Activated CD4-positive, alpha-beta T cell treated with anti-CD3 and anti-CD28 coated beads, Interleukin-2, amount 10 ng/mL, durations not matched to agents 24 days and 14 days (primary cell): ENCODE results near the gene PTPN3. TPM values are rescaled to one million over a fixed set of nuclear protein-coding genes. Genes with fewer than 3 reads are reported as not detected.

ENCODE experiments used
- DNase-seq: peaks from one replicate; pipeline ENCODE4 v3.0.0; 2022
- H3K27ac Mint-ChIP-seq: one replicate; pipeline ENCODE4 v1.8.0; 2022; ENCODE audit warnings: mild to moderate bottlenecking, mixed read lengths
- H3K27me3 Mint-ChIP-seq: one replicate; pipeline ENCODE4 v1.8.0; 2022; ENCODE audit warnings: mixed read lengths
- H3K36me3 Mint-ChIP-seq: one replicate; pipeline ENCODE4 v1.8.0; 2022; ENCODE audit warnings: low read depth, mild to moderate bottlenecking, mixed read lengths
- H3K4me1 Mint-ChIP-seq: one replicate; pipeline ENCODE4 v1.8.0; 2021; ENCODE audit warnings: mixed read lengths
- H3K4me3 Mint-ChIP-seq: one replicate; pipeline ENCODE4 v1.8.0; 2022; ENCODE audit warnings: mild to moderate bottlenecking, moderate library complexity, mixed read lengths
- H3K9me3 Mint-ChIP-seq: one replicate; pipeline ENCODE4 v1.8.0; 2021; ENCODE audit warnings: mixed read lengths
- intact Hi-C: fragments of 100-400 bp; cut with micrococcal nuclease; formaldehyde crosslinking; loops from one replicate; pipeline ENCODE4 v1.15.1; 2023
- total RNA-seq: library from RNA; stranded (reverse); gene quantifications from 2 replicates; pipeline ENCODE4 v1.2.3, GENCODE V29; 2022

PTPN3 gene
- total RNA-seq, 1 donor from 2014 or later, result 3.6 TPM

DNA sequence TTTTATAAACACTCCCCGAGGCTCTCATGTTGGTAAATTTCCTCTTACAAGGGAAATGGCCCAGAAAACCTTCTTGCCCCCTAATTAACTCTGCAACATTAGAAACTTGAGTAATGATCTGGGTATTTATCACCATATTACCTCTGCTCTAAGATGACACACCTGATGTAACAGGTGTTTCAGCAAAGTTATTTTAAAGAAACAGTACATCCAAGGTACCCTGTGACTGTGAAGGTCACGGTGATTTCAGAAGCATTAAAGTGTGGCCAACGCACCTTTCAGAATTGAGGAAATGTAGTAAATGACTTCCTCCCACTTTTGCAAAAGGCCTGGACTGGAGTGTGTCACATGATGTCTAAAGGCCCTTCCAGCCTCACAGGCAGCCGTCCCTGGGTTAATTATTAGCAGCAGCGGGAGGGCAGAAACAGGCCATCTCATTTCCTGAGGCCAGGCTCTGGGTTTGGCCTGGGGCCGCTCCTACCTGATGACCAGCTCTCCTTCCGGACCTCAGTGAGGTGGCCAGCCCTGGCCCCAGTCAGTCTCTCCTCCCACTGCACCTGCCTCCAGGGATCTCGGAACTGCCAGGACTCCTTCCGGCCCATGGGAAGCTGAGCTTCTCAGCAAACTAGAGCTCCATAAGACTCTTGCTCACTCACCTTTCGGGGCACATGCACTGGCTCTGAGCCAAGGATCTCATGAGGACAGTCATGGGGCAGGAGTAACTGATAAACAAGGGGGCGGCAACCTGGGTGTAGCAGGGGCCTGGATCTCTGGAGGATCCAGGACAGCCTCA is 20.7 kb downstream of the PTPN3 start:
- intact Hi-C loops, result no loop called here
- H3K36me3 Mint-ChIP-seq, result no peaks in the 10 kb centered on the region
- peaks cover 35% of the 10 kb centered on the region for H3K4me1 Mint-ChIP-seq
- H3K9me3 Mint-ChIP-seq, result no peaks in the 10 kb centered on the region
- H3K4me3 Mint-ChIP-seq, result no peak overlapping the region
- H3K27me3 Mint-ChIP-seq, result peaks cover 10% of the 10 kb centered on the region
- DNase-seq, result no peak
- peak overlapping the region; percentile 43 for H3K27ac Mint-ChIP-seq

DNA sequence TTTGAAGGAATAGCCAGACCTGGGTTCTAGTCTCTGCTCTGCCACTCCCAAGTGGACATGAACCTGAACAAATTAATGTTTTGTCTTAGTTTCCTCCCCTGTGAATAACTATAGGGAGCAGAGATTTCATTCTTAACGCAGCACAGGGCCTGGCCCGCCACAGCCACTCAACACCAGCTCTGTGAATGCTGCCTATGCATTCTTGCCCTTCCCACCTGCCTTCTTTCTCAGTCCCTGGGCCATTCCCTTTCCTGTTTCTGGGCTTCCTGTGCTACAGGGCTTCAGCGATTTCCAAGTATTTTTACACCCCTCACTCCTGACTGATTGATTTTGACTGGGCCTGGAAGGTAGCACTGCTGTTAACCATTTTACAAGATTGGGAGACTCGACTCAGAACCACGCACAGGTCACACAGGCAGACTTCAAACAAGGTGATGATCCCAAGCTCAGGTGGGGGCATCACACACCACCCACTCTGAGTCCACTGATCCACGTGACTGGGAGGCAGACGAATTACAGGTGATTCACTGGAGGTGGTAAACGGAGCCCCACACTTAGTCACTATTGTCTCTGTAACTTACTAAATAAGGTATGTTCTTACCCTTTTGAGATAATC is 21.4 kb downstream of the PTPN3 start:
- no peak for DNase-seq
- peaks cover 34% of the 10 kb centered on the region for H3K4me1 Mint-ChIP-seq
- peak overlapping the region; percentile 39 for H3K27ac Mint-ChIP-seq
- no peak overlapping the region for H3K4me3 Mint-ChIP-seq
- H3K27me3 Mint-ChIP-seq, result peaks cover 12% of the 10 kb centered on the region
- H3K9me3 Mint-ChIP-seq, result no peaks in the 10 kb centered on the region
- intact Hi-C loops, result no loop called here
- no peaks in the 10 kb centered on the region for H3K36me3 Mint-ChIP-seq

DNA sequence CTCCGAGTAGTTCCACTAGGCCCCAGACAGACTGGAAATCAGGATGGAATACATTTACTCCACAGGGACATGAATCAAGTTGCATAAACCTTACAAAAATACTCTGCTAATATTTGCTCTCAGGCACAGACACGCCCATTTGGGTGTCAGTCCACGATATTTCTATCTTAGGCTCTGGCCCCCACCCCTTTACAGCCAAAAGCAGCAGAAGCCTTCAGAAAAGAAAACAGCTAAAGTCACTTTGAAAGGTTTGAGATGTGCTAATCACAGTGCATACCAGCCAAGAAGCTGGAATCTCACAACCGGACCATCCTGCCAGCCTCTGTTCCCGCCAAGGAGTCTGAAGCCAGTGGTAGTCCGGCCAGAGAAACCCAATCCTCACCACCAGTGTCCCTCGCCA is 22.6 kb downstream of the PTPN3 start:
- intact Hi-C loops, result no loop called here
- peaks cover 18% of the 10 kb centered on the region for H3K27me3 Mint-ChIP-seq

GRCh38 chr9:109474944-109475343 is 23.2 kb downstream of the PTPN3 start:
- Mint-ChIP-seq H3K27me3 (peaks cover 18% of the 10 kb centered on the region), H3K9me3 (no peaks in the 10 kb centered on the region), H3K4me3 (no peak overlapping the region), H3K27ac (no peak overlapping the region), H3K36me3 (no peaks in the 10 kb centered on the region), H3K4me1 (peaks cover 25% of the 10 kb centered on the region)
- DNase-seq, result no peak
- intact Hi-C loops, result no loop called here

More for the DNA sequence above, 22.6 kb downstream of the PTPN3 start:
- H3K36me3 Mint-ChIP-seq, result no peaks in the 10 kb centered on the region
- H3K9me3 Mint-ChIP-seq, result no peaks in the 10 kb centered on the region
- no peak overlapping the region for H3K4me3 Mint-ChIP-seq
- peaks cover 27% of the 10 kb centered on the region for H3K4me1 Mint-ChIP-seq
- no peak overlapping the region for H3K27ac Mint-ChIP-seq
- no peak for DNase-seq

GRCh38 chr9:109474170-109474569 is 23.9 kb downstream of the PTPN3 start:
- DNase-seq, result no peak
- H3K4me1 Mint-ChIP-seq, result peaks cover 20% of the 10 kb centered on the region
- no peak overlapping the region for H3K4me3 Mint-ChIP-seq
- H3K27me3 Mint-ChIP-seq, result peaks cover 18% of the 10 kb centered on the region
- intact Hi-C loops, result no loop called here
- no peaks in the 10 kb centered on the region for H3K36me3 Mint-ChIP-seq
- H3K27ac Mint-ChIP-seq, result no peak overlapping the region
- no peaks in the 10 kb centered on the region for H3K9me3 Mint-ChIP-seq

- no peak for DNase-seq
- Mint-ChIP-seq H3K9me3 (no peaks in the 10 kb centered on the region), H3K4me3 (no peak overlapping the region), H3K4me1 (peaks cover 19% of the 10 kb centered on the region), H3K27ac (no peak overlapping the region), H3K27me3 (peaks cover 18% of the 10 kb centered on the region), H3K36me3 (no peaks in the 10 kb centered on the region)
- intact Hi-C loops, result no loop called here
These were observed 24.8 kb downstream of the PTPN3 start for GRCh38 chr9:109473329-109473728.

GRCh38 chr9:109471475-109472393 is 26.4 kb downstream of the PTPN3 start:
- H3K27me3 Mint-ChIP-seq, result peaks cover 18% of the 10 kb centered on the region
- intact Hi-C loops, result no loop called here

GRCh38 chr9:109469646-109470358 is 28.3 kb downstream of the PTPN3 start:
- no peaks in the 10 kb centered on the region for H3K36me3 Mint-ChIP-seq
- H3K27ac Mint-ChIP-seq, result peak overlapping the region; percentile 50
- peaks cover 29% of the 10 kb centered on the region for H3K4me1 Mint-ChIP-seq
- DNase-seq, result peak; percentile 91
- no peaks in the 10 kb centered on the region for H3K9me3 Mint-ChIP-seq
- no peak overlapping the region for H3K4me3 Mint-ChIP-seq
- intact Hi-C loops, result loop anchor here (1.0 to 10.0 kb wide), 7 partner anchors 30 to 675 kb away; partner anchors contain the start of gene EPB41L4B
- H3K27me3 Mint-ChIP-seq, result peaks cover 20% of the 10 kb centered on the region

More at GRCh38 chr9:109471475-109472393, 26.4 kb downstream of the PTPN3 start:
- DNase-seq, result no peak
- H3K36me3 Mint-ChIP-seq, result no peaks in the 10 kb centered on the region
- H3K27ac Mint-ChIP-seq, result no peak overlapping the region
- H3K4me1 Mint-ChIP-seq, result peaks cover 17% of the 10 kb centered on the region
- no peak overlapping the region for H3K4me3 Mint-ChIP-seq
- no peaks in the 10 kb centered on the region for H3K9me3 Mint-ChIP-seq

DNA sequence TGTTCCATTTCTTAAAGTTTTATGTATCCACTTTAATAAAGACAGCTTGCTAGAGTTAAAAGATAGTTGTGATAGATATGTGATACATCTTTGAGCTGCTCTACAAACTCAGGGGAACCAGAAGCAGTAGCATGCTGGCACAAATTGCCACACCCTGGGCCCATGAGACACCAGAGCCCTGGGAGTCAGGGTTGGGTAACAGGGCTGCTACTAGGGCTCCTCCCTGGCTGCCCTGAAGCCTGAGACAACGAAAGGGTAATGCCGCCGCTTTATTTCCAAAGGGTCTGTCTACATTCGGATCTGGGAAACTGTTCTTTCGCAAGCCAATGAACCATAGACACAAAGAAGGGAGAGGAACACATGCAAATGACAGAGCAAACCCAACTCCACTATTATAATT is 29.2 kb downstream of the PTPN3 start:
- Mint-ChIP-seq H3K9me3 (no peaks in the 10 kb centered on the region), H3K27me3 (peaks cover 16% of the 10 kb centered on the region), H3K4me3 (no peak overlapping the region), H3K4me1 (peaks cover 36% of the 10 kb centered on the region), H3K27ac (no peak overlapping the region), H3K36me3 (no peaks in the 10 kb centered on the region)
- intact Hi-C loops, result loop anchor here (1.0 to 10.0 kb wide), 8 partner anchors 29 to 676 kb away; partner anchors contain the start of gene EPB41L4B
- DNase-seq, result no peak

DNA sequence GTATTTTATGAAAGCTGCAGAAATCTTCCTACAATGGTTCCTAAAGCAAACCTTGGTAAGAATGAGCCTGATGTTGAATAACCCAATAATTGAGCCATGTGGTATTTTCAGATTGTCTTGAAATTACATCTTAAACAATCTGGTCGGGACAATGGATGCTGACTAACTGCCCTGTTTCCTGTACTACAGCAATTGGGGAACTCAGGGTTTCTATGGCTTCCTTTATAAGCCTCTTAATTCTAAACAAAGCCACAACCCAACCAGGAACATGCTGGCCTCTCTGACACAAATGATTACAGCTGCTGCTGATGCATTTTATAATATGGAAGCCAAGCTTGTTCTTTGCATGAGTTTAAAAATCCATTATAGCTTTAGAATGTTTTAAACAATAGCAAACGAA is 30.2 kb downstream of the PTPN3 start:
- intact Hi-C loops, result loop anchor here (1.0 to 10.0 kb wide), 5 partner anchors 67 to 677 kb away; partner anchors contain the start of gene EPB41L4B
- Mint-ChIP-seq H3K27me3 (peaks cover 10% of the 10 kb centered on the region), H3K27ac (no peak overlapping the region), H3K4me1 (peaks cover 39% of the 10 kb centered on the region), H3K4me3 (no peak overlapping the region), H3K9me3 (no peaks in the 10 kb centered on the region), H3K36me3 (no peaks in the 10 kb centered on the region)
- peak; percentile 74 for DNase-seq

DNA sequence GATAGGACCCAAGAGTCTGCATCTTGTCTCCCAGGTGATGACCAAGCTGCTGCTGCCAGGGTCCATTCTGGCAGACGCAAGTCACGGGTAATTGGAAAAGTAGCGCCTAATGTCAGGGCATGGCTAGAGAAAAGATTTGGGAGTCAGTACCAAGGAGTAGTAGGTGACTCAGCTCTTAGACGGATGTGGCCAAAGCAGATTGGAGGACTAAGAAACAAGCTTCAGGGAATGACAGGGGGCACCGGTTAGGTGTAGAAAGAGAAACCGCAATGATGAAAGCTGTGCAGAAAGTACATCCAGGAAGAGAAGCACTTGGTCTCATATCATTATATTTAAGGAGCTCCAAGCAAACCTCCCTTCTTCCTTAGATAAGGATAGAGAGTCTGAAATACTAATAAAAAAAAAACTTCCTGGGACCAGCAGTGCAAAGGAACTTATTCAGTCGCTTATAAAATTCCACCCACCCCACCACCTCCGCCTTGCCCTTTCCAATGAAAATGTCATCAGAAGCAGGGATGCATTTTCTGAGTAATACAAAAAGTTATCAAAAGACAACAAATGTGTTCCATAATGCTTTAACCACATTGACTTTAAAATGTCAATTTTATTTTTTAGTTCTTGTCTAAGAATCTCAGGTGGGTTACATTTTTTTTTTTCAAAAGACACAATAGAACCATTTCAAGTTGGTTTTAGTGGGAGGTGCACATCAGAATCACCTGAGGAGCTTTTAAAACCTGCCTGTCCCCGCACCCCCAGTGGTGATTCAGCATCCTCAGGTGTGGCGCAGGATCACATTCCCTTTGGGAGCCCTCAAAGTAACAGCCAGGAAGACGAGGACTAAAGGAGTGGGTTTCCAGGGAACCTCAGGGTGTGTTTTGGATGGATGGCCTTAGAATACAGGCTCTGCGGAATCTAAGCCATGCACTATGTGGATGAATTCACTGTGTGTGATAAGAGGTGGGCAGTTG is 31.2 kb downstream of the PTPN3 start:
- peaks cover 43% of the 10 kb centered on the region for H3K4me1 Mint-ChIP-seq

DNA sequence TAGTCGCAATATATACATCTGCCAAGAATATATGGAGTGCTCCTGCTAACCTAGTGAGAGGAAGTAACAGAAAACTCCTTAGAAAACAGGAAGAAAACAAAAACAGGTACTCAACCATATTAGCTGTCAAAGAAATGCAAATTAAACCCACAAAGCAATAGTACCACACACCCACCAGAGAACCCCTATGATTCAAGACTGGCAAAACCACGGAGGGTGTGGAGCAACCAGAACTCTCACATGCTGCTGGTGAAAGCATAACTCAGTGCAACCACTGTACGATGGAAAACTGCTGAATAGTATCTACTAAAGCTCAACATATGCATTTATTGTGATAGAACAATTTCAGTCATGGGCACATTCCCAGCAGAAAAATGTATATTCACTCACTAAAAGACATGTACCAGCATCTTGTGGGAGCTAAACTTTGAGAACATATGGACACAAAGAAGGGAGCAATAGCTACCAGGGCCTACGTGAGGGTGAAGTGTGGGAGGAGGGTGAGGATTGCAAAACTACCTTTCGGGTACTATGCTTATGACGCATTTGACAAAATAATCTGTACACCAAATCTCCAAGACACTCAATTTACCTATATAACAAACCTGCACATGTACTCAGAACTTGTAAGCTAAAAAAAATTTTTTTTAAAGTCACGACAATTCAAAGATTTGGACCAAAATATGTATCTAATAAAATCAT is 34.0 kb downstream of the PTPN3 start:
- Mint-ChIP-seq H3K27me3 (peaks cover 9% of the 10 kb centered on the region), H3K27ac (peak overlapping the region; percentile 88), H3K9me3 (no peaks in the 10 kb centered on the region), H3K4me3 (no peak overlapping the region), H3K4me1 (peaks cover 45% of the 10 kb centered on the region), H3K36me3 (no peaks in the 10 kb centered on the region)
- peak; percentile 77 for DNase-seq
- intact Hi-C loops, result loop anchor here (1.0 to 10.0 kb wide), 8 partner anchors 16 to 681 kb away; partner anchors contain the start of gene CTNNAL1

More for the DNA sequence above, 31.2 kb downstream of the PTPN3 start:
- intact Hi-C loops, result loop anchor here (5.0 to 10.0 kb wide), 3 partner anchors 145 to 678 kb away; partner anchors contain the start of gene EPB41L4B
- no peaks in the 10 kb centered on the region for H3K9me3 Mint-ChIP-seq
- no peak for DNase-seq
- peak overlapping the region; percentile 76 for H3K27ac Mint-ChIP-seq
- peaks cover 12% of the 10 kb centered on the region for H3K27me3 Mint-ChIP-seq
- peak overlapping the region; percentile 63 for H3K4me3 Mint-ChIP-seq
- H3K36me3 Mint-ChIP-seq, result no peaks in the 10 kb centered on the region
